NB4 (cell line): ENCODE measurements around the gene MXI1.

Experiments used
- POLR2A ChIP-seq: IDR thresholded peaks from 2 replicates; pipeline ENCODE4 v1.6.1; 2011; ENCODE audit warnings: mild to moderate bottlenecking; ENCODE audit not compliant: insufficient read length; ENCODE audit errors: extremely low read depth
- TF ChIP-seq, protein P1 (sequence below): IDR thresholded peaks from one replicate; pipeline ENCODE4 v1.5.1; 2012; ENCODE audit warnings: low read depth, low read length
- TF ChIP-seq, protein P2 (sequence below): IDR thresholded peaks from 2 replicates; pipeline ENCODE4 v1.6.1; 2011; ENCODE audit warnings: low read depth, low read length

DNA sequence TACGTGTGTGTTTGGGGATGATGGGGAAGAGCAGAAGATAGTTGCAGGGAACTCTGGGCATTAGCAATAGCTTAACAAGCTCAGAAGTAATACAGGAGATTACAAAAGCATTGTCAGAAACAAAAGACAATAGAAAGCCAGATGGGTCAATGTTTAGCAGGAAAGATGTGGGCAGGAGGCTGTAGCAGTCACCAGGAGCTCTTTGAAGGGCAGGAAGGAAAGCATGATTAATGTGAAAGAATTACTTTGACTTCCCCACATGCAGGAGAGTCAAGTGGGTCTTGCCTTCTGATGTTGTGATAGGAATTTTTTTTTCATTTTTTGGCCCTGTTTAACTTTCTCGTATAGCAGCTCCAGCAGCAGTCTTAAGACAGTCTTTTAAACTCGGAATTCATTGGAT, 103.3 kb downstream of the MXI1 start:
- TF ChIP-seq, protein P1, sequence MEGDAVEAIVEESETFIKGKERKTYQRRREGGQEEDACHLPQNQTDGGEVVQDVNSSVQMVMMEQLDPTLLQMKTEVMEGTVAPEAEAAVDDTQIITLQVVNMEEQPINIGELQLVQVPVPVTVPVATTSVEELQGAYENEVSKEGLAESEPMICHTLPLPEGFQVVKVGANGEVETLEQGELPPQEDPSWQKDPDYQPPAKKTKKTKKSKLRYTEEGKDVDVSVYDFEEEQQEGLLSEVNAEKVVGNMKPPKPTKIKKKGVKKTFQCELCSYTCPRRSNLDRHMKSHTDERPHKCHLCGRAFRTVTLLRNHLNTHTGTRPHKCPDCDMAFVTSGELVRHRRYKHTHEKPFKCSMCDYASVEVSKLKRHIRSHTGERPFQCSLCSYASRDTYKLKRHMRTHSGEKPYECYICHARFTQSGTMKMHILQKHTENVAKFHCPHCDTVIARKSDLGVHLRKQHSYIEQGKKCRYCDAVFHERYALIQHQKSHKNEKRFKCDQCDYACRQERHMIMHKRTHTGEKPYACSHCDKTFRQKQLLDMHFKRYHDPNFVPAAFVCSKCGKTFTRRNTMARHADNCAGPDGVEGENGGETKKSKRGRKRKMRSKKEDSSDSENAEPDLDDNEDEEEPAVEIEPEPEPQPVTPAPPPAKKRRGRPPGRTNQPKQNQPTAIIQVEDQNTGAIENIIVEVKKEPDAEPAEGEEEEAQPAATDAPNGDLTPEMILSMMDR = no peak
- no peak for TF ChIP-seq POLR2A
- TF ChIP-seq, protein P2, sequence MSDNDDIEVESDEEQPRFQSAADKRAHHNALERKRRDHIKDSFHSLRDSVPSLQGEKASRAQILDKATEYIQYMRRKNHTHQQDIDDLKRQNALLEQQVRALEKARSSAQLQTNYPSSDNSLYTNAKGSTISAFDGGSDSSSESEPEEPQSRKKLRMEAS = no peak
